Liver (tissue), 9 donors: Measurements from ENCODE around the gene RTF2. TPM values are rescaled to one million over a fixed set of nuclear protein-coding genes. Genes with fewer than 3 reads are reported as not detected.

Experiments
- DNase-seq: peaks from one replicate; pipeline ENCODE4 v3.0.0-alpha.2; 2017; ENCODE audit warnings: low spot score
- H3K27ac ChIP-seq, 2 donors: one replicate each; pipeline ENCODE4 v1.7.0; 2013; ENCODE audit warnings: inconsistent platforms in 2 of 2, low read length in 2 of 2, control low read depth in 1 of 2, low read depth in 1 of 2, mild to moderate bottlenecking in 1 of 2
- H3K27me3 ChIP-seq, 4 donors: one replicate each; pipeline versions ENCODE4 v1.6.1 to v1.7.0; 2013; ENCODE audit warnings: low read length in 3 of 4, inconsistent platforms in 1 of 4, mild to moderate bottlenecking in 1 of 4, moderate library complexity in 1 of 4; ENCODE audit not compliant: control insufficient read depth in 4 of 4, insufficient read depth in 4 of 4
- H3K36me3 ChIP-seq, 4 donors: one replicate each; pipeline versions ENCODE4 v1.6.1 to v1.7.0; 2013; ENCODE audit warnings: low read length in 3 of 4, mild to moderate bottlenecking in 3 of 4, low read depth in 1 of 4, moderate library complexity in 1 of 4; ENCODE audit not compliant: control insufficient read depth in 4 of 4, insufficient read depth in 3 of 4
- H3K4me1 ChIP-seq, 4 donors: one replicate each; pipeline versions ENCODE4 v1.6.1 to v1.7.0; 2013; ENCODE audit warnings: low read length in 3 of 4, mild to moderate bottlenecking in 3 of 4, moderate library complexity in 1 of 4; ENCODE audit not compliant: control insufficient read depth in 4 of 4, insufficient read depth in 4 of 4
- H3K4me3 ChIP-seq, 3 donors: one replicate each; pipeline versions ENCODE4 v1.6.1 to v1.7.0; 2013; ENCODE audit warnings: low read length in 3 of 3, control low read depth in 1 of 3, low read depth in 1 of 3, mild to moderate bottlenecking in 1 of 3
- H3K9ac ChIP-seq, 2 donors: one replicate each; pipeline ENCODE4 v1.7.0; 2013; ENCODE audit warnings: low read length in 2 of 2, mild to moderate bottlenecking in 2 of 2, moderate library complexity in 2 of 2, control low read depth in 1 of 2, low read depth in 1 of 2
- H3K9me3 ChIP-seq, 4 donors: one replicate each; pipeline versions ENCODE4 v1.6.1 to v1.7.0; 2013; ENCODE audit warnings: low read length in 3 of 4; ENCODE audit not compliant: control insufficient read depth in 4 of 4
- EGR1 ChIP-seq, 2 donors: IDR thresholded peaks; 2 replicates each; pipeline ENCODE4 v1.6.1; 2016 to 2018; ENCODE audit warnings: antibody characterized with exemption in 2 of 2, low read depth in 2 of 2
- FOXA2 ChIP-seq: IDR thresholded peaks from 2 replicates; pipeline ENCODE4 v1.6.1; 2016; ENCODE audit warnings: antibody characterized with exemption
- GABPA ChIP-seq, 2 donors: IDR thresholded peaks in 1 of 2; conservative IDR thresholded peaks in 1 of 2; 2 replicates each; pipeline ENCODE4 v1.6.1; 2016; ENCODE audit warnings: antibody characterized with exemption in 2 of 2, mild to moderate bottlenecking in 1 of 2, moderate library complexity in 1 of 2
- HNF4A ChIP-seq, 2 donors: conservative IDR thresholded peaks; 2 replicates each; pipeline ENCODE4 v1.6.1; 2016; ENCODE audit warnings: antibody characterized with exemption in 2 of 2, mild to moderate bottlenecking in 2 of 2
- HNF4G ChIP-seq: IDR thresholded peaks from 2 replicates; pipeline ENCODE4 v1.6.1; 2016; ENCODE audit warnings: antibody characterized with exemption
- JUND ChIP-seq, 2 donors: IDR thresholded peaks; 2 replicates each; pipeline ENCODE4 v1.6.1; 2016; ENCODE audit warnings: antibody characterized with exemption in 2 of 2
- MAX ChIP-seq: IDR thresholded peaks from 2 replicates; pipeline ENCODE4 v1.6.1; 2016; ENCODE audit warnings: antibody characterized with exemption
- NR2F2 ChIP-seq: IDR thresholded peaks from 2 replicates; pipeline ENCODE4 v1.6.1; 2016; ENCODE audit warnings: antibody characterized with exemption
- RAD21 ChIP-seq, 2 donors: IDR thresholded peaks; 2 replicates each; pipeline ENCODE4 v1.6.1; 2016; ENCODE audit warnings: antibody characterized with exemption in 2 of 2, mild to moderate bottlenecking in 2 of 2
- SP1 ChIP-seq: IDR thresholded peaks from 2 replicates; pipeline ENCODE4 v1.6.1; 2018; ENCODE audit warnings: antibody characterized with exemption, mild to moderate bottlenecking
- TAF1 ChIP-seq: conservative IDR thresholded peaks from 2 replicates; pipeline ENCODE4 v1.6.1; 2016; ENCODE audit warnings: antibody characterized with exemption, mild to moderate bottlenecking
- YY1 ChIP-seq: IDR thresholded peaks from 2 replicates; pipeline ENCODE4 v1.6.1; 2016; ENCODE audit warnings: antibody characterized with exemption, mild to moderate bottlenecking
- WGBS: extraction: QIAGEN DNeasy Blood & Tissue Kit; methylation state at CpG from one replicate; pipeline ENCODE4 v1.1.7; 2013; 5-methylcytosine and 5-hydroxymethylcytosine counted together
- polyA plus RNA-seq, 2 donors: library from polyadenylated mRNA; stranded (reverse) in 1 of 2; unstranded in 1 of 2; fragments of 200-250 nt in 1 of 2; fragments of >200 nt in 1 of 2; fragmentation: Nextera tagmentation in 1 of 2; extraction: Ambion mirVana in 1 of 2; gene quantifications; one replicate each; pipeline versions ENCODE4 v1.2.1 to v1.2.3, GENCODE V29; 2013 to 2015
- total RNA-seq, 2 donors: library from RNA; depleted of rRNA; stranded (reverse); fragments of >200 nt; gene quantifications; one replicate each; pipeline ENCODE4 v1.2.3, GENCODE V29; 2014
- TF ChIP-seq, protein P1 (sequence below): IDR thresholded peaks from 2 replicates; pipeline ENCODE4 v1.6.1; 2016; ENCODE audit warnings: antibody characterized with exemption
- TF ChIP-seq, protein P2 (sequence below): IDR thresholded peaks from 2 replicates; pipeline ENCODE4 v1.6.1; 2016; ENCODE audit warnings: antibody characterized with exemption, mild to moderate bottlenecking
- donor health status: healthy.
- donor health status: healthy.
- donor health status: healthy.
- donor health status: healthy.
- donor health status: healthy.

The RTF2 gene
- total and polyA plus RNA-seq, 4 donors: 29.0 to 46.6 (median 35.1) TPM

GRCh38 chr20:56433880-56434255, 34.6 kb upstream of the RTF2 start:
- WGBS: 79% methylated on average over 6 of the region's 6 CpGs
- Histone ChIP-seq H3K9ac (no peak overlapping the region), H3K4me3 (no peak overlapping the region), H3K4me1 (no peaks in the 10 kb centered on the region), H3K27me3 (no peaks in the 10 kb centered on the region), H3K9me3 (no peaks in the 10 kb centered on the region), H3K36me3 (no peaks in the 10 kb centered on the region), H3K27ac (no peak overlapping the region)
- TF ChIP-seq GABPA (IDR thresholded peaks at IDR 0.05 in 1 of 2, conservative IDR thresholded peaks at IDR 0.05 in 1 of 2) (no peak), SP1 (no peak), NR2F2 (no peak), TAF1 (no peak), EGR1 (IDR thresholded peaks at IDR 0.05; ENCODE audit: low read depth in 2 of 2) (no peak), HNF4A (conservative IDR thresholded peaks at IDR 0.05) (no peak), JUND (IDR thresholded peaks at IDR 0.05) (no peak), FOXA2 (no peak)
- no peak for DNase-seq

GRCh38 chr20:56437196-56437960, 31.0 kb upstream of the RTF2 start:
- no peak overlapping the region for H3K9ac ChIP-seq
- H3K27ac ChIP-seq: no peak overlapping the region
- no peak for DNase-seq
- TF ChIP-seq, protein P1, sequence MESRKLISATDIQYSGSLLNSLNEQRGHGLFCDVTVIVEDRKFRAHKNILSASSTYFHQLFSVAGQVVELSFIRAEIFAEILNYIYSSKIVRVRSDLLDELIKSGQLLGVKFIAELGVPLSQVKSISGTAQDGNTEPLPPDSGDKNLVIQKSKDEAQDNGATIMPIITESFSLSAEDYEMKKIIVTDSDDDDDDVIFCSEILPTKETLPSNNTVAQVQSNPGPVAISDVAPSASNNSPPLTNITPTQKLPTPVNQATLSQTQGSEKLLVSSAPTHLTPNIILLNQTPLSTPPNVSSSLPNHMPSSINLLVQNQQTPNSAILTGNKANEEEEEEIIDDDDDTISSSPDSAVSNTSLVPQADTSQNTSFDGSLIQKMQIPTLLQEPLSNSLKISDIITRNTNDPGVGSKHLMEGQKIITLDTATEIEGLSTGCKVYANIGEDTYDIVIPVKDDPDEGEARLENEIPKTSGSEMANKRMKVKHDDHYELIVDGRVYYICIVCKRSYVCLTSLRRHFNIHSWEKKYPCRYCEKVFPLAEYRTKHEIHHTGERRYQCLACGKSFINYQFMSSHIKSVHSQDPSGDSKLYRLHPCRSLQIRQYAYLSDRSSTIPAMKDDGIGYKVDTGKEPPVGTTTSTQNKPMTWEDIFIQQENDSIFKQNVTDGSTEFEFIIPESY: no peak
- TF ChIP-seq RAD21 (IDR thresholded peaks at IDR 0.05) (no peak), GABPA (IDR thresholded peaks at IDR 0.05 in 1 of 2, conservative IDR thresholded peaks at IDR 0.05 in 1 of 2) (no peak), JUND (IDR thresholded peaks at IDR 0.05) (no peak), HNF4A (conservative IDR thresholded peaks at IDR 0.05) (no peak), NR2F2 (no peak), YY1 (no peak), MAX (no peak), HNF4G (no peak)
- TF ChIP-seq, protein P2, sequence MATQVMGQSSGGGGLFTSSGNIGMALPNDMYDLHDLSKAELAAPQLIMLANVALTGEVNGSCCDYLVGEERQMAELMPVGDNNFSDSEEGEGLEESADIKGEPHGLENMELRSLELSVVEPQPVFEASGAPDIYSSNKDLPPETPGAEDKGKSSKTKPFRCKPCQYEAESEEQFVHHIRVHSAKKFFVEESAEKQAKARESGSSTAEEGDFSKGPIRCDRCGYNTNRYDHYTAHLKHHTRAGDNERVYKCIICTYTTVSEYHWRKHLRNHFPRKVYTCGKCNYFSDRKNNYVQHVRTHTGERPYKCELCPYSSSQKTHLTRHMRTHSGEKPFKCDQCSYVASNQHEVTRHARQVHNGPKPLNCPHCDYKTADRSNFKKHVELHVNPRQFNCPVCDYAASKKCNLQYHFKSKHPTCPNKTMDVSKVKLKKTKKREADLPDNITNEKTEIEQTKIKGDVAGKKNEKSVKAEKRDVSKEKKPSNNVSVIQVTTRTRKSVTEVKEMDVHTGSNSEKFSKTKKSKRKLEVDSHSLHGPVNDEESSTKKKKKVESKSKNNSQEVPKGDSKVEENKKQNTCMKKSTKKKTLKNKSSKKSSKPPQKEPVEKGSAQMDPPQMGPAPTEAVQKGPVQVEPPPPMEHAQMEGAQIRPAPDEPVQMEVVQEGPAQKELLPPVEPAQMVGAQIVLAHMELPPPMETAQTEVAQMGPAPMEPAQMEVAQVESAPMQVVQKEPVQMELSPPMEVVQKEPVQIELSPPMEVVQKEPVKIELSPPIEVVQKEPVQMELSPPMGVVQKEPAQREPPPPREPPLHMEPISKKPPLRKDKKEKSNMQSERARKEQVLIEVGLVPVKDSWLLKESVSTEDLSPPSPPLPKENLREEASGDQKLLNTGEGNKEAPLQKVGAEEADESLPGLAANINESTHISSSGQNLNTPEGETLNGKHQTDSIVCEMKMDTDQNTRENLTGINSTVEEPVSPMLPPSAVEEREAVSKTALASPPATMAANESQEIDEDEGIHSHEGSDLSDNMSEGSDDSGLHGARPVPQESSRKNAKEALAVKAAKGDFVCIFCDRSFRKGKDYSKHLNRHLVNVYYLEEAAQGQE: no peak
- no peaks in the 10 kb centered on the region for H3K4me1 ChIP-seq
- H3K9me3 ChIP-seq: no peaks in the 10 kb centered on the region
- H3K36me3 ChIP-seq: no peaks in the 10 kb centered on the region
- no peak overlapping the region for H3K4me3 ChIP-seq
- 95% methylated on average over 20 of the region's 20 CpGs for WGBS
- H3K27me3 ChIP-seq: no peaks in the 10 kb centered on the region
